ENCODE results near the gene ADARB2. TPM values are rescaled to one million over a fixed set of nuclear protein-coding genes. Genes with fewer than 3 reads are reported as not detected.

ADARB2 gene
- total and polyA plus RNA-seq, 4 experiments from 2014 or later: 13.5 to 14.1 TPM; not detected in 2

DNA sequence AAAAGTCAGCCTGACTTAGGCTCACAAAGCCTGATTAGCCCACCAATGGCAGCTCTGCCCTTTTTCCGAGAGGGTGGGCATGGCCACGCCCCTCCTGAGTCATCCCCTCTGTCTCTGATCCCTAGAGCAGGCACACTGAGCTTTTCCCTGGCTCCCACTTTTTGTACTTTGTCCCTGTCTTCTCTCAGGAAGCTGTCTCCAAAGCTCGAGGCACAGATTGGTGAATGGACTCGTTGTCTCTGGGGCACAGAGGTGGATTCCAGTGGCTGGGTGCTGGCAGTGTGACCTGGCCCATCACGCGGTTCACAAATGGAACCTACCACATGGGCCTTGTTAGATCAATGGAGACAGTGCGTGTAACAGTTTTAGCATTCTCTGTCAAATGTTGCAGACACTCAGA lies 367.7 kb downstream of the ADARB2 start:
- no peaks in the 10 kb centered on the region for H3K9me3 Mint-ChIP-seq
- Histone ChIP-seq H3K4me3 (ENCODE audit: low read length in 2 of 2) (no peak overlapping the region), H3K36me3 (ENCODE audit: insufficient read depth, low read length) (no peaks in the 10 kb centered on the region), H3K27me3 (ENCODE audit: insufficient read depth, low read length) (peaks cover 4% of the 10 kb centered on the region), H3K9me3 (ENCODE audit: control insufficient read depth in 1 of 2, low read length in 2 of 2) (no peaks in the 10 kb centered on the region), H3K27ac (ENCODE audit: low read depth, low read length) (no peak overlapping the region), H3K4me1 (ENCODE audit: insufficient read depth, low read length) (no peaks in the 10 kb centered on the region)
- peaks cover 0 to 3% (median 0%) of the 10 kb centered on the region in 4 donors for H3K4me1 Mint-ChIP-seq
- POLR2A ChIA-PET (ENCODE audit: partially characterized antibody): no interaction called here
- no peak overlapping the region for H3K4me3 Mint-ChIP-seq
- CTCF ChIA-PET (ENCODE audit: partially characterized antibody): interaction anchor here (0.8 to 2.1 kb wide), 8 partner anchors 10 to 259 kb away, joined by 3 to 14 read pairs (median 4); no protein-coding TSS in a partner anchor
- H3K36me3 Mint-ChIP-seq: no peaks in the 10 kb centered on the region
- peaks cover 7 to 38% of the 10 kb centered on the region in 2 donors for H3K27me3 Mint-ChIP-seq
- H3K27ac Mint-ChIP-seq: peak overlapping the region in 1 of 7 donors; percentile 52
- no peak for DNase-seq
- intact Hi-C loops (cut with micrococcal nuclease): loop anchor here (1.0 to 2.0 kb wide), 2 partner anchors 227 to 259 kb away; no protein-coding TSS in a partner anchor

DNA sequence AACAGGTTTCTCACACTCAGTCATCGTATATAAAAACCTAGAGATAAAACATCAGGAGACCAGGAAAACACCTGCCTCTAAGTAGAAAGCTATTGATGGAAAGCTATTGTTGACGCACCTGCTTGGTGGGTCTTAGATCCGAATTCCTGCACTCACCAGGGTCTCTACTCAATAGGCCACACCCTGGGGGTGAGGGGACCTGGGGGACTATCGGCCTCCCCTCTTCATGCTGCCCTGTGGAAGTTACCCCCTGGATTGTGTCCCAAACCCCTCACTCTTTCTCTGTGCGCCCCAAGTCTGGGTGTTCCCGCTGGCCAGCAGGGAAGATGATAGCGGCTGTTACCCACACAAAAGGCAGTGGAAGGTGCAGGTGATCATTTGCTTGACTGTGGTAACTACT lies 368.1 kb downstream of the ADARB2 start:
- H3K36me3 ChIP-seq (ENCODE audit: insufficient read depth, low read length): no peaks in the 10 kb centered on the region
- intact Hi-C loops (cut with micrococcal nuclease): loop anchor here (1.0 to 2.0 kb wide), 2 partner anchors 226 to 259 kb away; no protein-coding TSS in a partner anchor
- no peak overlapping the region for H3K27ac Mint-ChIP-seq
- no peaks in the 10 kb centered on the region for H3K9me3 Mint-ChIP-seq
- H3K9me3 ChIP-seq (ENCODE audit: control insufficient read depth in 1 of 2, low read length in 2 of 2): no peaks in the 10 kb centered on the region
- peaks cover 7 to 38% of the 10 kb centered on the region in 2 donors for H3K27me3 Mint-ChIP-seq
- peaks cover 0 to 3% (median 0%) of the 10 kb centered on the region in 4 donors for H3K4me1 Mint-ChIP-seq
- DNase-seq: no peak
- H3K4me3 ChIP-seq (ENCODE audit: low read length in 2 of 2): no peak overlapping the region
- no peak overlapping the region for H3K4me3 Mint-ChIP-seq
- peaks cover 4% of the 10 kb centered on the region for H3K27me3 ChIP-seq (ENCODE audit: insufficient read depth, low read length)
- H3K36me3 Mint-ChIP-seq: no peaks in the 10 kb centered on the region
- no peak overlapping the region for H3K27ac ChIP-seq (ENCODE audit: low read depth, low read length)
- H3K4me1 ChIP-seq (ENCODE audit: insufficient read depth, low read length): no peaks in the 10 kb centered on the region
- ChIA-PET POLR2A (ENCODE audit: partially characterized antibody) (no interaction called here), CTCF (ENCODE audit: partially characterized antibody) (interaction anchor here (0.8 to 2.1 kb wide), 15 partner anchors 10 to 282 kb away, joined by 3 to 14 read pairs (median 3); no protein-coding TSS in a partner anchor)

DNA sequence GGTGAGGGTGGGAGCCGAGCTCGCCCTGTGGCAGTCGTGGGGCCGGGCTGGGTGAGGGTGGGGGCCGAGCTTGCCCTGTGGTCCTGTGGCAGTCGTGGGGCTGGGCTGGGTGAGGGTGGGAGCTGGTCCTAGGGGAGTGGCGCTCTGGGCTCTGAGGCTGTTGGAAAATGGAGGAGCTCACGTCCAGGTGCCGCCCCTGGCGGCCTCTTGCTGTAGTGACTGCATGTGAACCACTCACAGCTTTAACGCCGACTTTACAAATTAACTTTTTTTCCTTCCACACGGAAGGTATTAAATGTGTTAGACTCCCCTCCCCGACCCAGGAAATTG lies 368.5 kb downstream of the ADARB2 start:
- no peak overlapping the region for H3K27ac Mint-ChIP-seq
- H3K4me3 Mint-ChIP-seq: no peak overlapping the region
- intact Hi-C loops (cut with micrococcal nuclease): loop anchor here (1.0 to 2.0 kb wide), 2 partner anchors 226 to 259 kb away; no protein-coding TSS in a partner anchor
- H3K27me3 Mint-ChIP-seq: peaks cover 7 to 38% of the 10 kb centered on the region in 2 donors
- ChIA-PET CTCF (ENCODE audit: partially characterized antibody) (interaction anchor here (0.8 to 2.1 kb wide), 15 partner anchors 9 to 281 kb away, joined by 3 to 14 read pairs (median 3); no protein-coding TSS in a partner anchor), POLR2A (ENCODE audit: partially characterized antibody) (no interaction called here)
- Histone ChIP-seq H3K9me3 (ENCODE audit: control insufficient read depth in 1 of 2, low read length in 2 of 2) (no peaks in the 10 kb centered on the region), H3K4me1 (ENCODE audit: insufficient read depth, low read length) (no peaks in the 10 kb centered on the region), H3K4me3 (ENCODE audit: low read length in 2 of 2) (no peak overlapping the region), H3K27ac (ENCODE audit: low read depth, low read length) (no peak overlapping the region), H3K36me3 (ENCODE audit: insufficient read depth, low read length) (no peaks in the 10 kb centered on the region), H3K27me3 (ENCODE audit: insufficient read depth, low read length) (peaks cover 4% of the 10 kb centered on the region)
- H3K4me1 Mint-ChIP-seq: peaks cover 0 to 3% (median 0%) of the 10 kb centered on the region in 4 donors
- H3K36me3 Mint-ChIP-seq: no peaks in the 10 kb centered on the region
- H3K9me3 Mint-ChIP-seq: no peaks in the 10 kb centered on the region
- DNase-seq: peak in 1 of 5 donors; percentile 12

DNA sequence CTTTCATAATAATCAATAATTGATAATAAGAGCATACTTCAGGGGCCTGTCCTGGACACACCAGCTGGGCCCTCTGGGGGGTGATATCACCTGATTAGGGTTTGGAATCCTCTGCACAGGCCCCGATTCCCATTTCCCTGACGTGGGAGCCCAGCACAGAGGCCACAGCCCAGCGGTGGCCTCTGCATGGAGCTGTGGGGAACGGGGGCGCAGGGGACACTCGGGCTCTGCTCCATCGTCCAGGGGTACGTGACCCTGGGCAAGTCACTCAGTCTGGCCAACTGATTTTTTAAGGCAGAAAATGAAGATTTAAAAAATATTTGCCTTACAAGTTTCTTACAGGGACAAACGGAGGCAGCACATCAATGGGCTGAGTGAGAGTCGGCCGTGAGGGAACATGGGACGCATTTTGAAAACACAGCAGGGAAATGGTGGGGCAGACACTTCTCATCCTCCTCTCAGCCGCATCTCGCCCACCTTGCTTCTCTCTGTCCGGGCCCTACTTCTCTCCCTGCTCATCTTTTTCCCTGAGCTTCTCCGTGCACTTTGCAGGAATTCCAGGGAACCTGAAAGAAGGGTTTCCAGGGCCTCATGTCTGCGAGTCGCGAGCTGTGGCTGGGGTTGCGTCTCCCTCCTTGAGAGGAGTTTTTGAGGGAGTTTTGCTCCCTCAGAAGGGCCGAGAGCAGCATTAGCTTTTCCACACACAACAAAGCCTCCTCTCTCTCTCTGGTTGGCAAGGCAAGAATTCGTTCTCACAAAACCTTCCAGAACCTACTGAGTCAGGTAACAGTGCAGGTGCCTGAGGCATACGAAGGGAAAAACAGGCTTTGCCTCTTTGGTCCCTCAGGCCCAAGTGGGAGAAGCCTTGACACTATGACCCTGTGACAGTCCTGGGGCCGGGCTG lies 369.1 kb downstream of the ADARB2 start:
- ChIA-PET CTCF (ENCODE audit: partially characterized antibody) (interaction anchor here (0.6 to 2.1 kb wide), 13 partner anchors 9 to 1411 kb away, joined by 3 to 14 read pairs (median 3); no protein-coding TSS in a partner anchor), POLR2A (ENCODE audit: partially characterized antibody) (no interaction called here)
- DNase-seq: no peak
- H3K4me3 Mint-ChIP-seq: no peak overlapping the region
- H3K27ac Mint-ChIP-seq: no peak overlapping the region
- H3K4me3 ChIP-seq (ENCODE audit: low read length in 2 of 2): no peak overlapping the region
- peaks cover 7 to 38% of the 10 kb centered on the region in 2 donors for H3K27me3 Mint-ChIP-seq
- no peak overlapping the region for H3K27ac ChIP-seq (ENCODE audit: low read depth, low read length)
- H3K4me1 Mint-ChIP-seq: peaks cover 0 to 3% (median 0%) of the 10 kb centered on the region in 4 donors
- no peaks in the 10 kb centered on the region for H3K36me3 ChIP-seq (ENCODE audit: insufficient read depth, low read length)
- H3K9me3 Mint-ChIP-seq: no peaks in the 10 kb centered on the region
- peaks cover 4% of the 10 kb centered on the region for H3K27me3 ChIP-seq (ENCODE audit: insufficient read depth, low read length)
- intact Hi-C loops (cut with micrococcal nuclease): loop anchor here (2.0 kb wide), 1 partner anchor 225 kb away; no protein-coding TSS in a partner anchor
- H3K4me1 ChIP-seq (ENCODE audit: insufficient read depth, low read length): no peaks in the 10 kb centered on the region
- no peaks in the 10 kb centered on the region for H3K36me3 Mint-ChIP-seq
- no peaks in the 10 kb centered on the region for H3K9me3 ChIP-seq (ENCODE audit: control insufficient read depth in 1 of 2, low read length in 2 of 2)

DNA sequence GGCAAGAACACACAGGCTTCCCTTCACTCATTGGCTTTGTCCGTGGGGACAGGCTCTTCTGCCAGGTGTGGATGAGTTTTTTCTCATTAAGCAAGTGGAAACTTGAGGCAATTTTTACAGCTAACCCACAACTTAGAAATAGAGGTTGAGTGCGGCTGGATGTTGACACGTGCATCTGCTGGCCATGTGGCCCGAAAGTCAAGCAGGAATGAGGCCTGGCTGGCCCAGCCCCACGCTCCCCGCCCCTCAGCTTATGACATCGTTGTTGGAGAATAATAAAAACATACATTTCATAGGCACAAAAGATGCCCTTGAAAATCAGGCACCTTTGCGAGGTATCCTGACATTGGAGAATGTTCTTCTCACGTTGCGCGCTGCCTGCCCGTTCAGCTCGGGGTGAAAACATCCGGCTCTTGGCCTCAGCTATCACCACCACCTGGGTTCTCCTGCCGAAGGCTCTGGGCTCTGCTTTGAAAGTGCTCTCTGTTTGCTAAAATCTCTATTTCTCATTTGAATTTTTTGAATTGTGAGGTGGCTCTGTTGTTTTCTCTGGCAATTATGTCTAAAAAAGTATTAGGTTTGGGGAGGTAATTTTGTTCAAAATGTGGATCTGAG lies 370.4 kb downstream of the ADARB2 start:
- Histone ChIP-seq H3K4me1 (ENCODE audit: insufficient read depth, low read length) (no peaks in the 10 kb centered on the region), H3K36me3 (ENCODE audit: insufficient read depth, low read length) (no peaks in the 10 kb centered on the region), H3K27me3 (ENCODE audit: insufficient read depth, low read length) (peaks cover 4% of the 10 kb centered on the region), H3K27ac (ENCODE audit: low read depth, low read length) (no peak overlapping the region), H3K4me3 (ENCODE audit: low read length in 2 of 2) (no peak overlapping the region), H3K9me3 (ENCODE audit: control insufficient read depth in 1 of 2, low read length in 2 of 2) (no peaks in the 10 kb centered on the region)
- ChIA-PET CTCF (ENCODE audit: partially characterized antibody) (no interaction called here), POLR2A (ENCODE audit: partially characterized antibody) (no interaction called here)
- H3K27ac Mint-ChIP-seq: no peak overlapping the region
- peaks cover 0 to 3% (median 0%) of the 10 kb centered on the region in 4 donors for H3K4me1 Mint-ChIP-seq
- DNase-seq: no peak
- no peak overlapping the region for H3K4me3 Mint-ChIP-seq
- H3K9me3 Mint-ChIP-seq: no peaks in the 10 kb centered on the region
- intact Hi-C loops (cut with micrococcal nuclease): no loop called here
- peaks cover 6 to 36% of the 10 kb centered on the region in 2 donors for H3K27me3 Mint-ChIP-seq
- H3K36me3 Mint-ChIP-seq: no peaks in the 10 kb centered on the region

DNA sequence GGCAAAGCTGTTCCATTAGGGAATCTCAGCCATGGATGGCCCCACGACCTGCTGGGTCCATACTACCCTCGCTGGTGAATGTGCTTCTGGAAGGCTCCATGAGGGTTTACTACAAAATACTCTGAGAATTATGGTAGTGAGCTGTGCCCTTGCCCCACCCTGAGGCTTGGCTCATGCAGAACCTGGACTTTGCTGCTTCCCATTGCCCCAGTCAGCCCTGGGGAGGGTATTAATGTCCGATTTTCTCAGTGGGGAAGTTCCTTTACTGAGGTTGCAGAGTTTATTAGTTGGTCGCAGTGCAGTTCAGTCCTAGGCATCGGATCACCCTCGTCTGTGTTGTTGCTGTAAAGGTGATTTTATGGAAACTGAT lies 371.0 kb downstream of the ADARB2 start:
- Mint-ChIP-seq H3K36me3 (no peaks in the 10 kb centered on the region), H3K4me3 (no peak overlapping the region), H3K27ac (no peak overlapping the region), H3K27me3 (peaks cover 4 to 37% of the 10 kb centered on the region in 2 donors), H3K9me3 (no peaks in the 10 kb centered on the region), H3K4me1 (peaks cover 0 to 3% (median 0%) of the 10 kb centered on the region in 4 donors)
- intact Hi-C loops (cut with micrococcal nuclease): no loop called here
- Histone ChIP-seq H3K27me3 (ENCODE audit: insufficient read depth, low read length) (peaks cover 4% of the 10 kb centered on the region), H3K27ac (ENCODE audit: low read depth, low read length) (no peak overlapping the region), H3K4me1 (ENCODE audit: insufficient read depth, low read length) (no peaks in the 10 kb centered on the region), H3K4me3 (ENCODE audit: low read length in 2 of 2) (no peak overlapping the region), H3K9me3 (ENCODE audit: control insufficient read depth in 1 of 2, low read length in 2 of 2) (no peaks in the 10 kb centered on the region), H3K36me3 (ENCODE audit: insufficient read depth, low read length) (no peaks in the 10 kb centered on the region)
- ChIA-PET CTCF (ENCODE audit: partially characterized antibody) (interaction anchor here (0.8 kb wide), 1 partner anchor 32 kb away, joined by 3 read pairs; no protein-coding TSS in a partner anchor), POLR2A (ENCODE audit: partially characterized antibody) (no interaction called here)
- DNase-seq: no peak
